Stimulated activated CD4-positive, alpha-beta T cell treated with anti-CD3 and anti-CD28 coated beads, Interleukin-1b, Interleukin-23, amount 100 ng/mL, for 24 hours (primary cell): Measurements from ENCODE around the gene CBR1.
A peak's percentile ranks its signal among the peaks of the same experiment; 100 is the strongest.
"Not testable (repeated sequence)": the region's sequence is repeated elsewhere in the genome, so short reads cannot be mapped to it uniquely, and the experiment has no call there.

Experiments used
- DNase-seq, 4 experiments: peaks; one replicate each; pipeline ENCODE4 v3.0.0-alpha.2; 2020; ENCODE audit warnings: low read depth in 4 of 4, low spot score in 1 of 4

Gene CBR1

DNA sequence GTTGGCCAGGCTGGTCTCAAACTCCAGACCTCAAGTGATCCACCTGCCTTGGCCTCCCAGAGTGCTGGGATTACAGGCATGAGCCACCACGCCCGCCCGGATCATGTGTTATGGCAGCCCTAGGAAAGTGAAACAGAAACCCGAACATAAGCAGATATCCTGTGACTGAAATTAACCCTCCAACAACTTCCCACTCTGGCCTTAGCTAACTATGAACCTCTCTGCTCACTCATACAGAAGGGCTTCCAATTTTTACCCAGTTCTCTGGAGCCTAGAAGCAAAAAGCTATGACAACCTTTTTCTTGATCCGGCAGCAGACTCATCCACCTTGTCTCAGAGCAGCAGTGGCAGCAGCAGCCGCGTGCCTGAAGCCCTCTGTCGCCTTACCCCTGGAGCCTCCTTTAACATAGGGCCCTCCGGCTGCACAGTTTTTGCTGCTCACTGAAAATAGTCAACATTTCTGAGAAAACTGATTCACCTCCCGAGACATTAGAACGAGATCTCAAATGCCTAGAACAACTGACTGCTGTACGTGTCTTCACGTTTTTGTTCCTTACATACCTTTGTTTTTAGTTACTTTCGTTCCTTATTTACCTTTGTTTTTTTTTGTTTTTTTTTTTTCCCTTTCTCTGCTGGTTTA, 9.3 kb downstream of the CBR1 start:
- peak in 2 of 4 experiments; percentile 6 to 9 for DNase-seq

DNA sequence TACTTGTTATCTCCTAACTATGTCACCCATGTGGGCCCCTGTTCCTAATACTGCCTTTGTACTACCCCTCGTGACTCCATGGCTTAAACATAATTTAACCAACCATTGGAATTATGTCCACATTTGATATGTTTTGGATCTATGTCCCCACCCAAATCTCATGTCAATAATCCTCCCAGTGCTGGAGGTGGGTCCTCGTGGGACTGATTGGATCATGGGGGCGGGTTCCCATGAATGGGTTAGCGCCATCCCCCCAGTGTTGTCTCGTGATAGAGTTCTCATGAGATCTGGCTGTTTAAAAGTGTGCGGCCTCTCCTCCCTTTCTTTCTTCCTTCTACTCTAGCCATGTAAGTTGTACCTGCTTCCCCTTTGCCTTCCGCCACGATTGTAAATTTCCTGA, 9.8 kb downstream of the CBR1 start:
- DNase-seq = no peak

- no peak for DNase-seq
These were observed 10.6 kb downstream of the CBR1 start for GRCh38 chr21:36080386-36080785.

- DNase-seq = no peak
These were observed 12.4 kb downstream of the CBR1 start for GRCh38 chr21:36082237-36082664.

DNA sequence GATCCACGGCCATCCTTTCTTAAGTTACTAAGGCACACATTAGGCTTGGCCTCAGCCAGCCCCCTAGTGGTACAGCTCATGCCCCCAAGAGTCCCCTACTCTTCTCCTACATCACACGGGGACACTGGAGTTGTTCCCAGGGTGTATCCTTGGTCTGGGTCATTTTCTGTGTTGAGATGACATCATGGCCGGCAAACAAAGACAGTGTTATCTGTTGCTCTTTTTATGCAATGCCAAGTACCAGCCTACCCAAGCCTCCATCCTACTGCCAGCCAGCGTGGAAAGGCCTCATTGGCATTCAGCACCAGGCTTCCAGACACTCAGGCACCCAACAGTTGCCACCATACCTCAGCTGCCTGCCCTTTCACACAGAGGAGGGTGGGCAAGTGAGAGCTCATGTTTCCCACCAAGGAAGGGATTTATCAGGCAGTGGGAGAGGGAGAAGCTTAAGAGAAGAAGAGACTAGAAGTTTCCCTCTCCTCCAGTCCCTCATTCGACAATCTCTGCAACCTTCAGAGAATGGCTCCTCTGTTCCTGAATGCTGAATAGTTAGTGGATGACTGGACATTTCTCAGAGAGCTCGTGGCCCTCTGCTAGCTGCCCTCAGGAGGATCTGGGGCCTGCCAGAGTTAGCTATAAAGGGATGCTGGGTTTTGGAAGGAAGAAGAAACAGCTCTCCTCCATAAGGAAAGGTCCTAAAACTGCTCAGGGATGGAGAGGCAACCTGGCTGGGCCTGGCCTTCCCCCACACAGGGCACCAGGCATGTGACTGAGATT, 17.7 kb downstream of the CBR1 start:
- no peak for DNase-seq

GRCh38 chr21:36089946-36090345, 20.1 kb downstream of the CBR1 start:
- DNase-seq = no peak

DNA sequence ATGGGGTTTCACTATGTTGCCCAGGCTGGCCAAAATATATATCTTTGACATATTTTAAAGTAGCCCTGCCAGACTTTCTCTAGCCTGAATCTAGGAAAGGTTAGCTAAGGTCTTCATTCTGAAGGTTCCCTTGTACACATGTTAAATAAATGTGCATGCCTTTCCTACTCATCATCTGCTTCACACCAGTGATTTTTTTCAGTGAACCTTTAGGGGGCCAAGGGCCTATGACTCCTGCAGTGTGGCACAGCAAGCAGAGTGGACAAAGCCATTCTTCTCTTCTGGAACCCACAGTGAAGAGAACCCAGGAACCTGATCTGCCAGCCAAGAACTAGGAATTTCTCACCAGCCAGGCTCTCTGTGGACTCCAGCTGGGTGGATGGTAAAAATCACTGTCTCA, 22.9 kb downstream of the CBR1 start:
- DNase-seq = no peak

DNA sequence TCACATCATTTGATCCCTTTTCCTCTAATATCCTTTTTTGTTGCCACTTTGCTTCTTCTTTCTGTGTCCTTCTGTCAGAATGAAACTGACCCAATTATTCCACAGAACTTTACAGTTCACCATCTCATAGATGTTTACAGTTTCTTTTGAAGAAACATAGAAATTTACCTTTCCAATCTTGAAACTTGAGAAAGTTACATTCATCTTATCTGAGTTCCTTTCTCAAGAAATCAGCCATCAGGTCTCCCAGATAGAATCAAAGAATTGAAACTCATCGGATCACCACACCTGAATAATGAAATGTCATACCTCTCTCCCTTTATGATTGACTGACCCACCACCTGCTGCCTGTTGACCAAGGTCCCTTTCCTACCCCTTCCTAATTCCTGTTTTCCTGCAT, 23.7 kb downstream of the CBR1 start:
- no peak for DNase-seq

- no peak for DNase-seq
These were observed 26.8 kb downstream of the CBR1 start for GRCh38 chr21:36096398-36097290.

- DNase-seq = no peak
These were observed 27.8 kb downstream of the CBR1 start for GRCh38 chr21:36097427-36098181.

DNA sequence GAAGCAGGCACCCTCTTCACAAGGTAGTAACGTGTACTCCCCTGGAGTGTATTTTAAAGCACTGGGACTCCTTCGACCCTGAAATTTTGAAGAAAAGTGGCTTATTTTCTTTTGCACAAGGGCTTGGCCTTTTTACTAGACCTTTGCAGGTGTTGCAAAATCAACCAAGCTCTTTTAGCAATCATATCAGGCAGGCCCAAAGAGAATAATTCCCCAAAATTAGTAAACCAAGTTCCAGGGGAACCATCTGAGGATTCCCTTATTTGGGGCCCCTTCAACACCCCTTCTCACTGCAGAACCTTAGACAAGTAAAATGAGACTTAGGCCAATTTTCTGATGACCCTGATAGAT, 28.3 kb downstream of the CBR1 start:
- DNase-seq = no peak

DNA sequence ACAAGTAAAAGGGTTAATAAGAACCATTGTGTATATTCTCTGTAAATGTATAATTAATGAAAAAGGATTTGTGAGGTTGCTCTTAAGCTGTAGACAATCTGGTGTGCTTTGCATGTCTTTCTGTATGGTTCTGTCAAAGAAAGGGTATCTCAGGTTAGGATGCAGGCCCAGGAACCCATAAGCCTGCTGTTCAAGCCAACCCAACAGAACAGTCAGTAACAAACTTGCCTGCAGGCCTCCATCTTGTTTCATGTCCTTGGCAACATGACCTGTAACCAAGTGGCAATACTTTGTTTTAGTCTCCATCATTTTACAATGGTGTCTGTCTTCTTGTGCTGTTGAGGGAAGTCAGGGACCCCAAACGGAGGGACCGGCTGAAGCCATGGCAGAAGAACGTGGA, 29.2 kb downstream of the CBR1 start:
- DNase-seq = no peak

DNA sequence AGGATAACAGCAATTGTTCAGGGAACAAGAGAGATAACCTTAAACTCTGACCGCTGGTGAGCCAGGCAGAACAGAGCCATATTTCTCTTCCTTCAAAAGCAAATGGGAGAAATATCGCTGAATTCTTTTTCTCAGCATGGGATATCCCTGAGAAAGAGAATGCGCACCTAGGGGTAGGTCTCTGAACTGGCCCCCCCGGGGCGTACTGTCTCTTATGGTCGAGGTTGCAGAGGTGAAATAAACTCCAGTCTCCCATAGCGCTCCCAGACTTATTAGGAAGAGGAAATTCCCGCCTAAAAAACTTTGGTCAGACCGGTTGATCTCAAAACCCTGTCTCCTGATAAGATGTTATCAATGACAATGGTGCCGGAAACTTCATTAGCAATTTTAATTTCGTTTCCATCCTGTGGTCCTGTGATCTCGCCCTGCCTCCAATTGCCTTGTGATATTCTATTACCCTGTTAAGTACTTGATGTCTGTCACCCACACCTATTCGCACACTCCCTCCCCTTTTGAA, 29.9 kb downstream of the CBR1 start:
- DNase-seq = not testable (repeated sequence)

- no peak for DNase-seq
These were observed 31.3 kb downstream of the CBR1 start for GRCh38 chr21:36100971-36101641.

- DNase-seq = no peak
These were observed 33.6 kb downstream of the CBR1 start for GRCh38 chr21:36103434-36103833.

GRCh38 chr21:36104317-36105300, 34.8 kb downstream of the CBR1 start:
- DNase-seq = peak in 2 of 4 experiments; percentile 14 to 41

- no peak for DNase-seq
These were observed 35.6 kb downstream of the CBR1 start for GRCh38 chr21:36105327-36105842.

DNA sequence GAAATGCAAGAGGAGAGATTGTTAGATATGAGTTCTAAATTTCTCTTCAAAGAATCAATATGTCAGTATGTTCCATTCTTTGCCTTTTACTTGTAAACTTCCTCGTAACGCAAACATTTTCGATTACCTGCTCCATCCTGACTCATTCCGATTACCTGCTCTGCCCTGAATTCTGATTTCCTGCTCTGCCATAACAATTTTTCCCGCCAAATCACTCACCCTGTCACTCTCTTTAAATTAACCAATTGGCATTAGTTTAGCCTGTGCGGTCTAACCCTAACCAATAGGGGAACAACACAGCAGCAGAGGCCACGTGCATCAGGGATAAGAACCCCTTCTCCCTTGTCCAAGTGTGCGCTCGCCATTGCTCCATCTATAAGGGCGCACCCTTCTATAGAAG, 40.0 kb downstream of the CBR1 start:
- DNase-seq = no peak

DNA sequence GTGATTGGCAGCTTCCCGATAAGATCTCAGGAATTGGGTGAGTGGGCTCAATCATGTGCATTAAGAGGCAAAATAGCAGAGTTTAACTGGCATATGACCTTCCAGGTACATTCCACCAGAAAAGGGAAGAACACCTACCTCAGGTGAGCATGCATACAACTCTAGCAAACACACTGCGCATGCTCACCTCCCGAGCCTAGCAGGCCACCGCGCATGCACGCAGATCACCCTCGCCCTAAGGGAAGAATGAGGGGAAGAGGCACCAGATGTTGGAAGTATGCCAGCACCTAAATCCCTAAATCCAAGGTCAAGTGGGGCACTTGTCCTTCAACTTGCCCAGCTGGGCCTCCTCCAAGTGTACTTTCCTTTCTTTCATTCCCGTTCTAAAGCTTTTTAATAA, 41.4 kb downstream of the CBR1 start:
- no peak for DNase-seq
